Measurements from ENCODE around the gene LEP.

DNA sequence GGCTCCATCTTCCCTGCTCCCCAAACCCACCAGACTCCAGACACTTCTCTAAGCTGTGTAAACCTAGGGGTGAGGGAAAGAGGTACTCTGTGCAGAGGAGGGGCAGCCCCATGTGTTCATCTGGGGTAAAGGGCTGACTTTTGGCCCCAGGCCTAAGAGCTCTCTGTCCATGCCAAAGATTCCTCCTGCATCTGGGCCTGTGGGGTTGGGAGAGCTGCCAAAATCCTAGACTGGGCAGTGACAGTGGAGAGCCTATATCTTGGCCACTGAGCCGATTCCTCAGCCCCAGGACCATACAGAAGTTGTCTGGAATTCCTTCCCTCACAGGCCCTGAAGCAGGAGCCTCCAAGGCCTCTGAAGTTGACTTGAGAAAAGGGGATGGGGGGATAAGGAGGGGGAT lies 25.3 kb upstream of the LEP start:
- TF ChIP-seq, protein P1, sequence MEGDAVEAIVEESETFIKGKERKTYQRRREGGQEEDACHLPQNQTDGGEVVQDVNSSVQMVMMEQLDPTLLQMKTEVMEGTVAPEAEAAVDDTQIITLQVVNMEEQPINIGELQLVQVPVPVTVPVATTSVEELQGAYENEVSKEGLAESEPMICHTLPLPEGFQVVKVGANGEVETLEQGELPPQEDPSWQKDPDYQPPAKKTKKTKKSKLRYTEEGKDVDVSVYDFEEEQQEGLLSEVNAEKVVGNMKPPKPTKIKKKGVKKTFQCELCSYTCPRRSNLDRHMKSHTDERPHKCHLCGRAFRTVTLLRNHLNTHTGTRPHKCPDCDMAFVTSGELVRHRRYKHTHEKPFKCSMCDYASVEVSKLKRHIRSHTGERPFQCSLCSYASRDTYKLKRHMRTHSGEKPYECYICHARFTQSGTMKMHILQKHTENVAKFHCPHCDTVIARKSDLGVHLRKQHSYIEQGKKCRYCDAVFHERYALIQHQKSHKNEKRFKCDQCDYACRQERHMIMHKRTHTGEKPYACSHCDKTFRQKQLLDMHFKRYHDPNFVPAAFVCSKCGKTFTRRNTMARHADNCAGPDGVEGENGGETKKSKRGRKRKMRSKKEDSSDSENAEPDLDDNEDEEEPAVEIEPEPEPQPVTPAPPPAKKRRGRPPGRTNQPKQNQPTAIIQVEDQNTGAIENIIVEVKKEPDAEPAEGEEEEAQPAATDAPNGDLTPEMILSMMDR (IDR thresholded peaks at IDR 0.05; ENCODE audit: borderline replicate concordance, extremely low read depth, low read length, poor library complexity, severe bottlenecking), result no peak
- no peak for TF ChIP-seq EZH2 (IDR thresholded peaks at IDR 0.05; ENCODE audit: borderline replicate concordance, low read depth, low read length, severe bottlenecking)

Data from DND-41 (cell line).